ENCODE data around the gene KRTAP12-4.
"Not testable (repeated sequence)": the region's sequence is repeated elsewhere in the genome, so short reads cannot be mapped to it uniquely, and the experiment has no call there.

KRTAP12-4 gene

GRCh38 chr21:44686843-44687561 is 32.5 kb upstream of the KRTAP12-4 start:
- DNase-seq (ENCODE audit: low spot score), result no peak

- DNase-seq (ENCODE audit: low spot score), result no peak
Measured at GRCh38 chr21:44686000-44686781, 31.7 kb upstream of the KRTAP12-4 start.

GRCh38 chr21:44685050-44685449 is 30.6 kb upstream of the KRTAP12-4 start:
- DNase-seq (ENCODE audit: low spot score), result not testable (repeated sequence)

GRCh38 chr21:44684483-44684882 is 30.0 kb upstream of the KRTAP12-4 start:
- DNase-seq (ENCODE audit: low spot score), result no peak

GRCh38 chr21:44684077-44684476 is 29.6 kb upstream of the KRTAP12-4 start:
- DNase-seq (ENCODE audit: low spot score), result no peak

GRCh38 chr21:44682580-44683151 is 28.2 kb upstream of the KRTAP12-4 start:
- DNase-seq (ENCODE audit: low spot score), result no peak

- no peak for DNase-seq (ENCODE audit: low spot score)
Measured at GRCh38 chr21:44681861-44682579, 27.6 kb upstream of the KRTAP12-4 start, which contains the start of gene KRTAP12-1. Gene KRTAP12-1 (minus strand): TSS chr21:44682163. CDS start chr21:44682123, 40 bp downstream.

GRCh38 chr21:44681152-44681551 is 26.7 kb upstream of the KRTAP12-4 start:
- DNase-seq (ENCODE audit: low spot score), result no peak

- no peak for DNase-seq (ENCODE audit: low spot score)
Measured at GRCh38 chr21:44677881-44678280, 23.4 kb upstream of the KRTAP12-4 start.

- no peak for DNase-seq (ENCODE audit: low spot score)
Measured at GRCh38 chr21:44671911-44672310, 17.5 kb upstream of the KRTAP12-4 start.

- no peak for DNase-seq (ENCODE audit: low spot score)
Measured at GRCh38 chr21:44670642-44671432, 16.4 kb upstream of the KRTAP12-4 start.

- no peak for DNase-seq (ENCODE audit: low spot score)
Measured at GRCh38 chr21:44667612-44668011, 13.2 kb upstream of the KRTAP12-4 start.

GRCh38 chr21:44666401-44667320 is 12.2 kb upstream of the KRTAP12-4 start, which contains the start of gene KRTAP12-2:
Gene KRTAP12-2 (minus strand): TSS chr21:44666927. CDS start chr21:44666886, 41 bp downstream.
- DNase-seq (ENCODE audit: low spot score), result peak; percentile 26

GRCh38 chr21:44664691-44665090 is 10.2 kb upstream of the KRTAP12-4 start:
- no peak for DNase-seq (ENCODE audit: low spot score)

- not testable (repeated sequence) for DNase-seq (ENCODE audit: low spot score)
Measured at GRCh38 chr21:44661567-44661966, 7.1 kb upstream of the KRTAP12-4 start.

GRCh38 chr21:44658913-44659595 is 4.6 kb upstream of the KRTAP12-4 start:
- DNase-seq (ENCODE audit: low spot score), result no peak

GRCh38 chr21:44658541-44658910 is 4.1 kb upstream of the KRTAP12-4 start:
- DNase-seq (ENCODE audit: low spot score), result no peak

GRCh38 chr21:44657635-44658540 is 3.4 kb upstream of the KRTAP12-4 start, which contains the start of gene KRTAP12-3:
Gene KRTAP12-3 (plus strand): TSS chr21:44657932. CDS start chr21:44657980, 48 bp downstream.
- no peak for DNase-seq (ENCODE audit: low spot score)
